SK-N-SH treated with all-trans-retinoic acid at 6 μM for 48 hours (cell line): Measurements from ENCODE around the gene GPR27.

Experiments used
- ATAC-seq: fragments of 200-7000 bp; cut with Tn5 transposase; 3 replicates; pipeline ENCODE4 v1.9.1; 2020; ENCODE audit warnings: mild to moderate bottlenecking, moderate library complexity
- ARNTL ChIP-seq: fragments of 450-650 bp; formaldehyde crosslinking; IDR thresholded peaks from 2 replicates; pipeline ENCODE4 v1.5.0; 2020; ENCODE audit warnings: low read depth, mild to moderate bottlenecking, moderate library complexity, borderline replicate concordance
- CSDC2 ChIP-seq: fragments of 250-450 bp; sonication (Bioruptor Pico); IDR thresholded peaks from 2 replicates; pipeline ENCODE4 v1.5.0; 2020; ENCODE audit warnings: mild to moderate bottlenecking, moderate library complexity
- CSRNP3 ChIP-seq: fragments of 250-450 bp; sonication (Bioruptor Pico); IDR thresholded peaks from 2 replicates; pipeline ENCODE4 v1.5.1; 2021; ENCODE audit warnings: mild to moderate bottlenecking, moderate library complexity
- ESRRG ChIP-seq: fragments of 250-450 bp; sonication (Bioruptor Pico); IDR thresholded peaks from 2 replicates; pipeline ENCODE4 v1.6.1; 2021; ENCODE audit warnings: mild to moderate bottlenecking
- GLIS3 ChIP-seq: fragments of 250-450 bp; sonication (Bioruptor Pico); IDR thresholded peaks from 2 replicates; pipeline ENCODE4 v1.5.0; 2020; ENCODE audit warnings: mild to moderate bottlenecking, moderate library complexity
- ISL1 ChIP-seq: fragments of 250-450 bp; sonication (Bioruptor Pico); IDR thresholded peaks from 2 replicates; pipeline ENCODE4 v2.1.2; 2022; ENCODE audit warnings: mild to moderate bottlenecking, moderate library complexity
- OSR1 ChIP-seq: fragments of 250-450 bp; sonication (Bioruptor Pico); IDR thresholded peaks from 2 replicates; pipeline ENCODE4 v1.8.0; 2022; ENCODE audit warnings: moderate library complexity, mild to moderate bottlenecking, inconsistent platforms
- POU6F1 ChIP-seq: fragments of 250-450 bp; sonication (Bioruptor Pico); IDR thresholded peaks from 2 replicates; pipeline ENCODE4 v1.8.0; 2021; ENCODE audit warnings: low read depth, mild to moderate bottlenecking, moderate library complexity, borderline replicate concordance
- PPARA ChIP-seq: fragments of 250-450 bp; sonication (Bioruptor Pico); IDR thresholded peaks from 2 replicates; pipeline ENCODE4 v1.5.0; 2020; ENCODE audit warnings: mild to moderate bottlenecking, borderline replicate concordance
- RARB ChIP-seq: fragments of 250-450 bp; sonication (Bioruptor Pico); IDR thresholded peaks from 2 replicates; pipeline ENCODE4 v1.8.0; 2021; ENCODE audit warnings: mild to moderate bottlenecking, moderate library complexity
- SNAI2 ChIP-seq: fragments of 250-450 bp; sonication (Bioruptor Pico); IDR thresholded peaks from 2 replicates; pipeline ENCODE4 v1.5.0; 2020; ENCODE audit warnings: mild to moderate bottlenecking, moderate library complexity
- TOX ChIP-seq: fragments of 250-450 bp; sonication (Bioruptor Pico); IDR thresholded peaks from 2 replicates; pipeline ENCODE4 v1.8.0; 2021; ENCODE audit warnings: mild to moderate bottlenecking, moderate library complexity, borderline replicate concordance
- ZC3H10 ChIP-seq: fragments of 250-450 bp; sonication (Bioruptor Pico); IDR thresholded peaks from 2 replicates; pipeline ENCODE4 v1.5.1; 2021; ENCODE audit warnings: mild to moderate bottlenecking, moderate library complexity
- ZFP3 ChIP-seq: fragments of 250-450 bp; sonication (Bioruptor Pico); IDR thresholded peaks from 2 replicates; pipeline ENCODE4 v1.5.0; 2020; ENCODE audit warnings: mild to moderate bottlenecking, moderate library complexity
- ZFP30 ChIP-seq: fragments of 450-650 bp; formaldehyde crosslinking; IDR thresholded peaks from 2 replicates; pipeline ENCODE4 v1.5.0; 2022; ENCODE audit warnings: mild to moderate bottlenecking, moderate library complexity
- ZNF565 ChIP-seq: fragments of 450-650 bp; formaldehyde crosslinking; conservative IDR thresholded peaks from 2 replicates; pipeline ENCODE4 v1.5.0; 2020; ENCODE audit warnings: low read depth, mild to moderate bottlenecking, moderate library complexity
- ZNF70 ChIP-seq: fragments of 450-650 bp; formaldehyde crosslinking; IDR thresholded peaks from 2 replicates; pipeline ENCODE4 v1.5.0; 2020; ENCODE audit warnings: mild to moderate bottlenecking, moderate library complexity
- ZNF8 ChIP-seq: fragments of 450-650 bp; formaldehyde crosslinking; IDR thresholded peaks from 2 replicates; pipeline ENCODE4 v1.5.0; 2020; ENCODE audit warnings: mild to moderate bottlenecking, moderate library complexity
- TF ChIP-seq, protein P1 (sequence below): fragments of 250-450 bp; sonication (Bioruptor Pico); IDR thresholded peaks from 2 replicates; pipeline ENCODE4 v1.8.0; 2020; ENCODE audit warnings: mild to moderate bottlenecking, moderate library complexity, borderline replicate concordance
- TF ChIP-seq, protein P2 (sequence below): fragments of 250-450 bp; sonication (Bioruptor Pico); IDR thresholded peaks from 2 replicates; pipeline ENCODE4 v1.5.0; 2020; ENCODE audit warnings: mild to moderate bottlenecking, moderate library complexity
- TF ChIP-seq, protein P3 (sequence below): fragments of 250-450 bp; sonication (Bioruptor Pico); IDR thresholded peaks from 2 replicates; pipeline ENCODE4 v1.5.1; 2020; ENCODE audit warnings: low read depth, mild to moderate bottlenecking, moderate library complexity

Gene GPR27

GRCh38 chr3:71763426-71763825 lies 9.8 kb downstream of the GPR27 start (continued):
- TF ChIP-seq, protein P1, sequence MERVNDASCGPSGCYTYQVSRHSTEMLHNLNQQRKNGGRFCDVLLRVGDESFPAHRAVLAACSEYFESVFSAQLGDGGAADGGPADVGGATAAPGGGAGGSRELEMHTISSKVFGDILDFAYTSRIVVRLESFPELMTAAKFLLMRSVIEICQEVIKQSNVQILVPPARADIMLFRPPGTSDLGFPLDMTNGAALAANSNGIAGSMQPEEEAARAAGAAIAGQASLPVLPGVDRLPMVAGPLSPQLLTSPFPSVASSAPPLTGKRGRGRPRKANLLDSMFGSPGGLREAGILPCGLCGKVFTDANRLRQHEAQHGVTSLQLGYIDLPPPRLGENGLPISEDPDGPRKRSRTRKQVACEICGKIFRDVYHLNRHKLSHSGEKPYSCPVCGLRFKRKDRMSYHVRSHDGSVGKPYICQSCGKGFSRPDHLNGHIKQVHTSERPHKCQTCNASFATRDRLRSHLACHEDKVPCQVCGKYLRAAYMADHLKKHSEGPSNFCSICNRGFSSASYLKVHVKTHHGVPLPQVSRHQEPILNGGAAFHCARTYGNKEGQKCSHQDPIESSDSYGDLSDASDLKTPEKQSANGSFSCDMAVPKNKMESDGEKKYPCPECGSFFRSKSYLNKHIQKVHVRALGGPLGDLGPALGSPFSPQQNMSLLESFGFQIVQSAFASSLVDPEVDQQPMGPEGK (CRISPR knock-in tag): no peak
- no peak for TF ChIP-seq POU6F1 (CRISPR knock-in tag)

DNA sequence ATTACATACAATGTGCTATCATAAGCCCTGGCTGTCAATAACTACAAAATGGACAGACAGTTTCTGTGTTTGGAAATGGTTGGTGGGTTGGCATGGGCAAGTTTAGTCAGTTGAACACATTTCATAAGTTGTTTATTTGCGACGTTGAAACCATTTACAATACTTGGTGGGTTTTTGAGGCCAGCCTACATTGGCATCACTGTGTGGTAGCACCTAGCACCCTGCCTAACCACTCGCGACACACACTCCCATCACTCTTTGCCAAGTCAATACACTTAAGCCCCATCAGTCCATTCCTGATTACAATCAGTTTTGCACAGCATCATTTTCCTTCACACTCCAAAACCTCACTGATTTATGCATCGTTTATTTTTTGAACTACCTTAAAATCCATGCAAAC lies 17.5 kb downstream of the GPR27 start:
- no peak for ATAC-seq
- TF ChIP-seq GLIS3 (CRISPR knock-in tag): no peak
- TF ChIP-seq, protein P2, sequence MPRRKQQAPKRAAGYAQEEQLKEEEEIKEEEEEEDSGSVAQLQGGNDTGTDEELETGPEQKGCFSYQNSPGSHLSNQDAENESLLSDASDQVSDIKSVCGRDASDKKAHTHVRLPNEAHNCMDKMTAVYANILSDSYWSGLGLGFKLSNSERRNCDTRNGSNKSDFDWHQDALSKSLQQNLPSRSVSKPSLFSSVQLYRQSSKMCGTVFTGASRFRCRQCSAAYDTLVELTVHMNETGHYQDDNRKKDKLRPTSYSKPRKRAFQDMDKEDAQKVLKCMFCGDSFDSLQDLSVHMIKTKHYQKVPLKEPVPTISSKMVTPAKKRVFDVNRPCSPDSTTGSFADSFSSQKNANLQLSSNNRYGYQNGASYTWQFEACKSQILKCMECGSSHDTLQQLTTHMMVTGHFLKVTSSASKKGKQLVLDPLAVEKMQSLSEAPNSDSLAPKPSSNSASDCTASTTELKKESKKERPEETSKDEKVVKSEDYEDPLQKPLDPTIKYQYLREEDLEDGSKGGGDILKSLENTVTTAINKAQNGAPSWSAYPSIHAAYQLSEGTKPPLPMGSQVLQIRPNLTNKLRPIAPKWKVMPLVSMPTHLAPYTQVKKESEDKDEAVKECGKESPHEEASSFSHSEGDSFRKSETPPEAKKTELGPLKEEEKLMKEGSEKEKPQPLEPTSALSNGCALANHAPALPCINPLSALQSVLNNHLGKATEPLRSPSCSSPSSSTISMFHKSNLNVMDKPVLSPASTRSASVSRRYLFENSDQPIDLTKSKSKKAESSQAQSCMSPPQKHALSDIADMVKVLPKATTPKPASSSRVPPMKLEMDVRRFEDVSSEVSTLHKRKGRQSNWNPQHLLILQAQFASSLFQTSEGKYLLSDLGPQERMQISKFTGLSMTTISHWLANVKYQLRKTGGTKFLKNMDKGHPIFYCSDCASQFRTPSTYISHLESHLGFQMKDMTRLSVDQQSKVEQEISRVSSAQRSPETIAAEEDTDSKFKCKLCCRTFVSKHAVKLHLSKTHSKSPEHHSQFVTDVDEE (CRISPR knock-in tag): no peak
- TF ChIP-seq TOX: no peak
- TF ChIP-seq ZFP3: no peak
- TF ChIP-seq ZNF70 (CRISPR knock-in tag): no peak
- no peak for TF ChIP-seq SNAI2

DNA sequence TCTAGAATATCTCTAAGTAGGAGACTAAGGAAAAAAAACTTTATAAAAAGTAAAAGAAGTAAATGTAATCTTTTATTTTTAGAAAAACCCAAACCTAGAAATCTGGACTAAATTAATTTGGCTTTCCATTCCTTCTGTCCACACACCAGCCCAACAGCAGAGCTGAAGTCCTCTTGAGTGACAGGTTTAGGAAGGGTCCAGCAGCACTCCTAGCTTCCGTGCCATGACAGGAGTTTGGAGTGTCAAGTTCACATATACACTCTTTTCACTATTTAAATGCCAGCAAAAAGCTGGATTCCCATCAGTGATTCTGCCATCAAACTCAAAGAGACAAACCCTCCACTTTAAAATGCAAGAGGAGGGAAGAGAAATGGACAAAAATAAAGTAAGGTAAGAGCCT lies 18.2 kb downstream of the GPR27 start:
- ATAC-seq: no peak
- TF ChIP-seq ZNF565 (CRISPR knock-in tag): no peak

- no peak for TF ChIP-seq ZFP30
- no peak for TF ChIP-seq ZNF70 (CRISPR knock-in tag)
- TF ChIP-seq CSDC2 (CRISPR knock-in tag): no peak
- TF ChIP-seq ESRRG: no peak
- no peak for TF ChIP-seq RARB (CRISPR knock-in tag)
- no peak for ATAC-seq
These were observed 22.9 kb downstream of the GPR27 start for GRCh38 chr3:71776538-71776937.

DNA sequence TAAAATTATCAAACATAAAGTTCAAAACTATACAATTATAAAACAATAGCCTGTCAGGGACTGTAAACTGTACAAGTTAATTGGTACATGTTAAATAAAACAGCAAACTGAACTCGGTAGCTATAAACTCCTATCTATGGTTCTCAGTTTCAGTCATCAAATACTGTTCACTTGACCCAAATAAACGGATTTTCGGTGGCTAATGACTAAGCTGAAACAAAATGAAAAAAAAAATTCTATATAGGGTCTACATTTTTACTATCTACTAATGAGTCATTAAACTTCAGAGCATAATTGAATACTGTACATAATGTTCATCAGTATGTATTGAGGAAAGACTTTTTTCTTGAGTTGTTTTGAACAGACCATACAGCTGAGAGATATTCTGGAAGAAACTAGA lies 24.7 kb downstream of the GPR27 start:
- no peak for TF ChIP-seq PPARA (CRISPR knock-in tag)
- TF ChIP-seq, all 23 proteins: peak for 0
- no peak for ATAC-seq

DNA sequence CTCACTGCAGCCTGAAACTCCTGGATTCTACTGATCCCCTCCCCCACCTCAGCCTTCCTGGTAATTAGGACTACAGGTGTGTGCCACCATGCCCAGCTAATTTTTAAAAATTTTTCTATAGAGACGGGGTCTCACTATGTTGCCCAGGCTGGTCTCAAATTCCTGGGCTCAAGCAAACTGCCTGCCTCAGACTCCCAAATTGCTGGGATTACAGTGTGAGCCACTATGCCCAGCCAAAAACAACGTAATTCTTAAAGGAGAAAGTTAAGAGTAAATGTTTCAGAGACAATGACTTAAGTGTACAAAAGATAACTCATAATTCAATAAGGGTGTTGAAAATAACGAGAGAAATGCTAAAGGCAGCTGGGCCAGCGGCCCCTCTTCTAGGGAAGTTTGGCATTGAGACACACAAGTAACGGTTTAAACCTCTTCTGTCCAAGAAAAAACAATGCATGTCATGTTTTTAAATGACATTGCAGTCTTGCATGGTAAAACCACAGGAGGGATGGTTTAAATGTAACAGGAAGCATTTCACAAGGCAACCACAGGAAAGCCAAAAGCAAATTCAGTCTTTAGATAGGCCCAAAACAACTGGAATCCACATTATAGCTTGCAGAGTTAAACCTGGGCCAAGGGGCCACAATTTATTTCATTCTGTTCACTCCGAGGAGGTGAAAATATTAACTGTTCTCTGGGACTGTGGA lies 26.2 kb downstream of the GPR27 start:
- ATAC-seq: no peak
- no peak for TF ChIP-seq ESRRG
- no peak for TF ChIP-seq ARNTL (CRISPR knock-in tag)
- TF ChIP-seq ISL1 (CRISPR knock-in tag): no peak
- no peak for TF ChIP-seq OSR1 (CRISPR knock-in tag)
- TF ChIP-seq, protein P3, sequence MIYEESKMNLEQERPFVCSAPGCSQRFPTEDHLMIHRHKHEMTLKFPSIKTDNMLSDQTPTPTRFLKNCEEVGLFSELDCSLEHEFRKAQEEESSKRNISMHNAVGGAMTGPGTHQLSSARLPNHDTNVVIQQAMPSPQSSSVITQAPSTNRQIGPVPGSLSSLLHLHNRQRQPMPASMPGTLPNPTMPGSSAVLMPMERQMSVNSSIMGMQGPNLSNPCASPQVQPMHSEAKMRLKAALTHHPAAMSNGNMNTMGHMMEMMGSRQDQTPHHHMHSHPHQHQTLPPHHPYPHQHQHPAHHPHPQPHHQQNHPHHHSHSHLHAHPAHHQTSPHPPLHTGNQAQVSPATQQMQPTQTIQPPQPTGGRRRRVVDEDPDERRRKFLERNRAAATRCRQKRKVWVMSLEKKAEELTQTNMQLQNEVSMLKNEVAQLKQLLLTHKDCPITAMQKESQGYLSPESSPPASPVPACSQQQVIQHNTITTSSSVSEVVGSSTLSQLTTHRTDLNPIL: no peak
- no peak for TF ChIP-seq POU6F1 (CRISPR knock-in tag)
- no peak for TF ChIP-seq CSRNP3 (CRISPR knock-in tag)
- TF ChIP-seq ZC3H10 (CRISPR knock-in tag): no peak
- no peak for TF ChIP-seq ZNF565 (CRISPR knock-in tag)
- no peak for TF ChIP-seq PPARA (CRISPR knock-in tag)
- TF ChIP-seq TOX: no peak
- TF ChIP-seq ZNF70 (CRISPR knock-in tag): no peak
- TF ChIP-seq ZNF8 (CRISPR knock-in tag): no peak
